GM21367 (cell line): ENCODE data around the gene GAS2.
"Not testable (repeated sequence)": the region's sequence is repeated elsewhere in the genome, so short reads cannot be mapped to it uniquely, and the experiment has no call there.

Source experiments
- ATAC-seq: cut with Tn5 transposase; IDR thresholded peaks from one replicate; pipeline ENCODE4 v1.9.1; 2021; ENCODE audit not compliant: unreplicated experiment

The GAS2 gene

DNA sequence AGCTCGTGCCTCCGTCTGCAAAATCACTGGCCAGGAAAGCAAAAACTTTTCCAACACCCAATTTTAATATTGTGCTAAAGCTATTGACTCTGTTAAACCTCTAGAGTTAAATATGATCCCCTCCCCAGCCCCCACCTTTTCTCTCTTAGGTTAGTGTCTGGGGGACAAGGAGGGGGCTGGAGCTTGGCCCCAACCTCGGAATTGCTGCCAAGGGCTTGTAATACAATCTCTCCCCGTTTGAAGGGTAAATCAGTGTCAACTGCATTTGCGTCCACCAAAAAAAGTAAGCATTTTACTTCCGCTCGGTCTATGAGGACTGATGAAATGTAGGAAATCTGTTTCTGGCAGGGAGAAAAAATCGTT lies at the start of gene GAS2:
GAS2 (plus strand) TSS at position 287 of the 363 bp plus-strand sequence. CDS start 8,259 bp downstream, outside the sequence.
- ATAC-seq, result no peak

DNA sequence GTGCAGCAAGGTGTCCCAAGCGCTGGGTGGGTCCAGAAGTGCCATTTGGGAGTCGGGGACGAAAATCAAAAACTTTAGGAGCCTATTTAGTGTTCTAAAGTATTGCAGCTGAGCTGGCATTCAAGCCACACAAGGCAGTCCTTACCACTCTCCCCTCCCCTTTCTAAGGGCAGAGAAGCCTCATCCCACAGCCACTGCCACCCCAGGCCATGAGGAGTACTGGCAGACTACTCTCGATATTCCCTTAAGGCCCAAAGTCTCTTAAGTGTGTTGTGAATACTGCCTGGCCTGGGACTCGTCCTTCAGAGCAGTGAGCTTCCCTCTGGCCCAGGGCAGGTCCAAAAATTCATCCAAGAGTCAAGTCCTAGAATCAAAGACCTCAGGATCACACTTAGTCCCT lies 48.5 kb upstream of the GAS2 start:
- no peak for ATAC-seq

GRCh38 chr11:22624742-22625447 lies 41.5 kb upstream of the GAS2 start:
- peak; percentile 52 for ATAC-seq

- peak; percentile 96 for ATAC-seq
Measured at GRCh38 chr11:22625448-22626287, 40.7 kb upstream of the GAS2 start, which contains the start of gene FANCF. FANCF (minus strand) TSS chr11:22625823; CDS start chr11:22625810, 13 bp downstream.

GRCh38 chr11:22626573-22627239 lies 39.7 kb upstream of the GAS2 start:
- no peak for ATAC-seq

DNA sequence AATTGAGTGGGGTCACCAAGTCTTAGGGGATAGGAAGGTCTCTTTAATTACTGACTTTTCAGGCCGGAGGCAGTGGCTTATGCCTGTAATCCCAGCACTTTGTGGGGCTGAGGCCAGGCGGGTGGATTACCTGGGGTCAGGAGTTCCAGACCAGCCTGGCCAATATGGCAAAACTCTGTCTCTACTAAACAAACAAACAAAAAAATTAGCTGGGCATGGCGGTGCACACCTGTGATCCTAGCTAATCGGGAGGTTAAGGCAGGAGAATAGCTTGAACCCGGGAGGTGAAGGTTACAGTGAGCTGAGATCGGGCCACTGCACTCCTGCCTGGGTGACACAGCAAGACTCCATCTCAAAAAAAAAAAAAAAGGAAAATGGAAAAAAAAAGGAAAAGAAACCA lies 39.0 kb upstream of the GAS2 start:
- no peak for ATAC-seq

- ATAC-seq, result no peak
Measured at GRCh38 chr11:22633354-22633902, 33.0 kb upstream of the GAS2 start.

GRCh38 chr11:22634897-22635629 lies 31.3 kb upstream of the GAS2 start:
- ATAC-seq, result no peak

- ATAC-seq, result no peak
Measured at GRCh38 chr11:22635689-22636088, 30.7 kb upstream of the GAS2 start.

DNA sequence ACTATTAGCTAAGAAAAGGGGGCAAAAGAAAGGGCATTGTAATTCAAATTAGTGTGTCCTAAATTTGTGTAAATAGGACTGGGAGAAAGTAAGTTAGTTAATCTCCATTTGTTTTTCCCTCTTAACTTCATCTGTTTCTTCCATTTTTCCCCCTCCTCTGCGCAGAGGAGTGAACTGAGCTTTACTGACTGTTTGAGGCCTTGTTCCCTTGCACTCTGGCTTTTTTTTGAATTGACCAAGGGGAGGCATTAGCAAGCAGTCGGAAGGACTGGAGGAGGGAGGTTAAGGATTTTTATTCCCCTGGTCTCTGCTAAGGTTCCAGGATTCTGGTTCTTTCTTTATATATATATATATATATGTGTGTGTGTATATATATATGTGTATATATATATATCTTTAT lies 25.5 kb upstream of the GAS2 start:
- ATAC-seq, result no peak

GRCh38 chr11:22641559-22641958 lies 24.9 kb upstream of the GAS2 start:
- no peak for ATAC-seq

DNA sequence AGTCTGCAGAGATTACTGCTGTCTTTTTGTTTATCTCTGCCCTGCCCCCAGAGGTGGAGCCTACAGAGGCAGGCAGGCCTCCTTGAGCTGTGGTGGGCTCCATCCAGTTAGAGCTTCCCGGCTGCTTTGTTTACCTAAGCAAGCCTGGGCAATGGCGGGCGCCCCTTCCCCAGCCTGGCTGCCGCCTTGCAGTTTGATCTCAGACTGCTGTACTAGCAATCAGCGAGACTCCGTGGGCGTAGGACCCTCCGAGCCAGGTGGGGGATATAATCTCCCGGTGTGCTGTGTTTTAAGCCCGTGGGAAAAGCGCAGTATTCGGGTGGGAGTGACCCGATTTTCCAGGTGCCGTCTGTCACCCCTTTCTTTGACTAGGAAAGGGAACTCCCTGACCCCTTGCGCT lies 14.1 kb upstream of the GAS2 start:
- not testable (repeated sequence) for ATAC-seq

GRCh38 chr11:22656130-22656529 lies 10.3 kb upstream of the GAS2 start:
- ATAC-seq, result no peak

DNA sequence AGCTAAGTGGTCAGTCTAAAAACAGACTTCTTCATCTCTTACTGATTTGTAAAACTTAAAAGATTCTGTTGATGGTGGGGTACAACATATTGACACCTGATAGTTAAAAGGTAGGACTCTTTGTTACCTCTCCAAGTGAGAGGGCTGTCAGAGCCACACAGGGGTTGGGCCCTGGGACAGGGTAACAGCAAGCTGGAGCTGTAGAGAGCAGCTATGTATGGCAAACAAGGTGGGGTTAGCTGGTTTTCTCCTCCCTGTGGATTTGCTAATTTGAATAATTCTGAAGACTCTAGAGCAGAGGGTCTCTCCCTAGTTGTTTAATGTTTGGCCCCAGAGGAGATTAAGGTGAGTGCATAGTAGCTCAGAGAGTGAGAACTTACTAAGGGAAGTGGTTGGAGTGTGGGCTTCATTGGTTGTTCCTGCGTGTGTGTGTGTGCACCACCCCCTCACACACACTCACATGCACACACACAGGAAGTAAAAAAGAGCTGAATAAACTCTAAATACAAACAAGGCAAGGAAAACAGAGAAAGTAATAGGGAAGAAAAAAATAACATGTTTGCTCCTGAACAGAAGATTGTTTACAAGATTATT lies 9.2 kb upstream of the GAS2 start:
- peak; percentile 96 for ATAC-seq

DNA sequence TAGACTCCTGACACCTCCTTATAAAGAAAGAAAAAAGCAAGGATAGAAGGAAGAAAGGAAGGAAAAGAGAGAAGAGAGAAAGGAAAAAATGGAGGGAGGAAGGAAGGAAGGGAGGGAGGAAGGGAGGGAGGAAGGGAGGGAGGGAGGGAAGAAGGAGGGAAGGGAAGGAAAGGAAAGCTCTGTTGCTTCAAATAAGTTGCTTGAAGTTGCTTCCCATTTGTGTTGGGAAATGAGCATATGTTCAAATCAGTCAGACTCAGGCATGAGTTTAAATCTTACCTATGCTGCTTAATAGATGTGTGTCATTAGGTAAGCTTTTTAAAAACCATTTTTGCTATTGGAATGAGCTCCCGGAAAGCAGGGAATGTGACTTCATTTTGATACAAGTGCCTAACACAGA lies 6.6 kb upstream of the GAS2 start:
- no peak for ATAC-seq

DNA sequence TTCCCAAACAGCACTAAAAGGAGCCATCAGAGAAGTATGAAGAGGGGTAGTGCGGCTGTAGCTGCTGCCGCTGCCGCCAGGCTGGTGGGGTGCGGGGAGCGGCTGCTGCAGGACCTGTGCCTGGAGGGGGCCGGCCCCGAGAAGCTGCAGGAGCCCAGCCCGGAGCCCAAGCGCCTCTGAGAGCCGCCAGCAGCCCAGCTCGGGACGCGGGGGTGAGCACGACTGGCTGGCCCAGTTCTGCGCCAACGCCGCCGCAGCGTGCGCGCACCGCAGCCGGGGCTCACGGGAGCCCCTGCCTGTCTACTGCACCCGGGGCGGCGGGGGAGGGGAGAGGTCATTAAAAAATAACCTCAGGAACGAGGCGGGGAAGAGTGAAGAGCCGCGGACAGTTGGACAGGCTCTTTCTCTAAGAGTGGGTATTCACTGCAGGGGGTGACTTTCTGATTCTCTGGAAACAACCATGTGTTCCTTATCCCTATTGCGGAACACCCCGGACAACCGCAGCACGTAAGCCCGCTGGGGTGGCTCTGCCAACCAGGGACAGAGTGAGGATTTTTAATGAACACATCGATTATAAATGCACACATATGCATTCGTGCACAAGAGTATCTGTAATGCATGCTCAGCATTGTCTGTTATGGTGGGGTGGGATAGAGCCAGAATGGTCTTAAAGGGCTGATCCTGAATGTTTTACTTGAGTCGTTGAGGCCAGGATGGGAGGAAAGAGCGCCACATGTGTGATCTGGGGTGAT lies 453 bp downstream of the GAS2 start:
- ATAC-seq, result peak; percentile 52

DNA sequence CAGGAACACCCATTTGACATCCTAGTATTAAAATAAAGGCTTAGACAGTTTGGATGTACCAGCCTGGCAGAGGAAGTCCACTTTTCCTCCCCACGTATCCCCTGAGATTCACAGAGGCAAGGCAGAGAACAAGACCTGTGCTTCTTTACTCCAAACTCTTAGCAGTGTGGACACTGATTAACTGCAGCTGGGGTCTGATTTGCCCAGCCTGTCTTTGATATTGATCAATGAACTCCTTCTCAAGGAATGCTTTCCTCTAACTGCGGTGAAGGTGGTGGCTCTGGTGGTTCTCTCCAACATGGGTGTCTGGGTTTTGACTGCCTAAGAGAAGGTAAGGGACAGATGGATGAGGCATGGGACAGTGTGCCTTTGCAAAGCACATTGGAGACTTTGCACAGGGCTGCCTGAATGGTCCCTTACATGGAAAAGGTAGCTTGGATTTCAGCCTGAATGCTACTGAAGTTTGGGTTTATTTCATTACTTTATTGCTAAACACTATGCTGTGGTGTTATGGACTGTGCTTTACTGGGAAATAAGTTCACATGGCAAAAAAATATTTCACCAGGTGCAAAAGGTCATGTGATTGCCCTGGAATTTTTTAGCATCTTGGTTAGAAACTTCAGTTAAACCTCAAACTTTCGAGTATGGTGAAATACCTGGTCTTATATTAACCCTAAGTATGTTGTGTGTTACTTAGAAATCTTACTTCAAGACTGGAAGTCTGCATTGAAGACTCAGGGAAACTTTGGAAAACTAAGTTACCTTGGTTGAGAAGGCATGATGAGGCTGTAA lies 1.8 kb downstream of the GAS2 start:
- ATAC-seq, result no peak

GRCh38 chr11:22669368-22669767 lies 3.0 kb downstream of the GAS2 start:
- ATAC-seq, result no peak

DNA sequence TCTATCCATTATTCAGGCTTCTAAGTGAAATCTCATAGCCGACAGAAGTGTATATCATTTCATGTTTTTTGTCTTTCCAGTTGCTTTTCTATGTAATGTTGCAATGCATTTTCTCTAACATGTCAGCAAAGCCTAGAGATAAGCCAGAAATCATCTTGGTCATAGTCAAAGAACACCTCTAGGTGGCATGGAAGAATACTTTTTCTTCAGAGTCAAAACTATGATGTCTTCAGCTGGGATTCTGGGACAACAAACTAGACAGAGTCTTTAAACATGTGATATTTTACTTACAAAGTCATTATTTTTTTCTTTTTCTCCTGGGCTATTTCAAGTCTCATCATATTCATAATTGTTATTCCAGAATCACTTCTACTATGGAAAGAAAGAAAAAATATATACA lies 4.4 kb downstream of the GAS2 start:
- peak; percentile 33 for ATAC-seq
